HG03432 (cell line): Measurements from ENCODE around the gene HSFX4.
"Not testable (repeated sequence)": the region's sequence is repeated elsewhere in the genome, so short reads cannot be mapped to it uniquely, and the experiment has no call there.

ENCODE experiments used
- ATAC-seq: cut with Tn5 transposase; IDR thresholded peaks from one replicate; pipeline ENCODE4 v1.9.1; 2021; ENCODE audit warnings: mild to moderate bottlenecking, moderate library complexity; ENCODE audit not compliant: unreplicated experiment

Gene HSFX4

GRCh38 chrX:149937871-149938426, 8.6 kb downstream of the HSFX4 start:
- peak; percentile 3 for ATAC-seq

- ATAC-seq = peak; percentile 71
Observed at GRCh38 chrX:149938427-149938880, 9.1 kb downstream of the HSFX4 start, which contains the start of gene EOLA2. TSS of gene EOLA2 (minus strand) at chrX:149938491. CDS start at chrX:149933874, 4,617 bp downstream.

GRCh38 chrX:149938881-149939654, 9.7 kb downstream of the HSFX4 start:
- ATAC-seq = no peak

- ATAC-seq = peak; percentile 8
Observed at GRCh38 chrX:149939655-149939904, 10.2 kb downstream of the HSFX4 start.

GRCh38 chrX:149939905-149940673, 10.7 kb downstream of the HSFX4 start:
- ATAC-seq = peak; percentile 56

- ATAC-seq = not testable (repeated sequence)
Observed at GRCh38 chrX:149940674-149941024, 11.3 kb downstream of the HSFX4 start.

- not testable (repeated sequence) for ATAC-seq
Observed at GRCh38 chrX:149945087-149945670, 15.8 kb downstream of the HSFX4 start.

- ATAC-seq = not testable (repeated sequence)
Observed at GRCh38 chrX:149945820-149946219, 16.4 kb downstream of the HSFX4 start.

- ATAC-seq = not testable (repeated sequence)
Observed at GRCh38 chrX:149946932-149947331, 17.6 kb downstream of the HSFX4 start.

GRCh38 chrX:149948016-149948415, 18.6 kb downstream of the HSFX4 start:
- no peak for ATAC-seq

- ATAC-seq = no peak
Observed at GRCh38 chrX:149949743-149950436, 20.5 kb downstream of the HSFX4 start.

GRCh38 chrX:149950681-149951080, 21.3 kb downstream of the HSFX4 start:
- ATAC-seq = no peak

GRCh38 chrX:149961572-149961971, 32.2 kb downstream of the HSFX4 start:
- ATAC-seq = no peak

GRCh38 chrX:149962010-149962409, 32.6 kb downstream of the HSFX4 start:
- ATAC-seq = no peak

- ATAC-seq = peak; percentile 85
Observed at GRCh38 chrX:149962859-149963757, 33.7 kb downstream of the HSFX4 start.

GRCh38 chrX:149979126-149979644, 49.8 kb downstream of the HSFX4 start:
- no peak for ATAC-seq
